Measurements from ENCODE around the gene GABRB3. TPM values are rescaled to one million over a fixed set of nuclear protein-coding genes. Genes with fewer than 3 reads are reported as not detected.

GABRB3 gene
- total RNA-seq, 1 donor from 2014 or later, result 8.8 TPM

- DNase-seq (ENCODE audit: low spot score), result no peak
- H3K36me3 Mint-ChIP-seq, result peaks cover 13% of the 10 kb centered on the region
- Histone ChIP-seq H2AFZ (replicated peaks) (no peak overlapping the region), H3K4me2 (no peak overlapping the region), H3K9ac (no peak overlapping the region), H3K27ac (no peak overlapping the region), H3K27me3 (no peaks in the 10 kb centered on the region), H4K20me1 (ENCODE audit: low read depth) (no peaks in the 10 kb centered on the region), H3K36me3 (no peaks in the 10 kb centered on the region), H3F3A (ENCODE audit: low read depth) (peaks cover 4% of the 10 kb centered on the region), H3K9me3 (ENCODE audit: low read depth) (no peaks in the 10 kb centered on the region), H3K79me2 (ENCODE audit: low read depth) (no peaks in the 10 kb centered on the region), H3K4me1 (peaks cover 4% of the 10 kb centered on the region), H3K4me3 (no peak overlapping the region)
- no peak overlapping the region for H3K27ac Mint-ChIP-seq
- peaks cover 29% of the 10 kb centered on the region for H3K9me3 Mint-ChIP-seq
- H3K27me3 Mint-ChIP-seq (ENCODE audit: insufficient read depth, low read depth), result no peaks in the 10 kb centered on the region
- no peak overlapping the region for H3K4me3 Mint-ChIP-seq
- TF ChIP-seq EZH2phosphoT487 (IDR thresholded peaks at IDR 0.05) (no peak), CTCF (IDR thresholded peaks at IDR 0.05) (no peak), EZH2 (IDR thresholded peaks at IDR 0.05) (no peak)
- H3K4me1 Mint-ChIP-seq, result peaks cover 2% of the 10 kb centered on the region
These were observed 121.0 kb downstream of the GABRB3 start for GRCh38 chr15:26651909-26652308.

GRCh38 chr15:26648676-26649075 is 124.2 kb downstream of the GABRB3 start:
- TF ChIP-seq EZH2 (IDR thresholded peaks at IDR 0.05), result no peak
- TF ChIP-seq CTCF (IDR thresholded peaks at IDR 0.05), result no peak
- TF ChIP-seq EZH2phosphoT487 (IDR thresholded peaks at IDR 0.05), result no peak
- Mint-ChIP-seq H3K36me3 (peaks cover 10% of the 10 kb centered on the region), H3K27me3 (ENCODE audit: insufficient read depth, low read depth) (peaks cover 1% of the 10 kb centered on the region), H3K27ac (no peak overlapping the region), H3K4me1 (no peaks in the 10 kb centered on the region), H3K9me3 (peaks cover 32% of the 10 kb centered on the region), H3K4me3 (no peak overlapping the region)
- H3K4me3 ChIP-seq, result no peak overlapping the region
- H4K20me1 ChIP-seq (ENCODE audit: low read depth), result no peaks in the 10 kb centered on the region
- no peaks in the 10 kb centered on the region for H3K9me3 ChIP-seq (ENCODE audit: low read depth)
- H3K27ac ChIP-seq, result no peak overlapping the region
- H3K9ac ChIP-seq, result no peak overlapping the region
- H3K79me2 ChIP-seq (ENCODE audit: low read depth), result no peaks in the 10 kb centered on the region
- no peaks in the 10 kb centered on the region for H3K27me3 ChIP-seq
- H3K4me1 ChIP-seq, result no peaks in the 10 kb centered on the region
- no peaks in the 10 kb centered on the region for H3K36me3 ChIP-seq
- no peak overlapping the region for H3K4me2 ChIP-seq
- H3F3A ChIP-seq (ENCODE audit: low read depth), result no peaks in the 10 kb centered on the region
- H2AFZ ChIP-seq (replicated peaks), result no peak overlapping the region
- DNase-seq (ENCODE audit: low spot score), result no peak

GRCh38 chr15:26644948-26645347 is 127.9 kb downstream of the GABRB3 start:
- Mint-ChIP-seq H3K9me3 (peaks cover 20% of the 10 kb centered on the region), H3K36me3 (peaks cover 10% of the 10 kb centered on the region), H3K27me3 (ENCODE audit: insufficient read depth, low read depth) (peaks cover 2% of the 10 kb centered on the region), H3K4me3 (no peak overlapping the region), H3K4me1 (peaks cover 6% of the 10 kb centered on the region), H3K27ac (no peak overlapping the region)
- Histone ChIP-seq H2AFZ (replicated peaks) (no peak overlapping the region), H3K9ac (no peak overlapping the region), H4K20me1 (ENCODE audit: low read depth) (no peaks in the 10 kb centered on the region), H3K4me2 (no peak overlapping the region), H3K4me3 (no peak overlapping the region), H3K27me3 (no peaks in the 10 kb centered on the region), H3K9me3 (ENCODE audit: low read depth) (no peaks in the 10 kb centered on the region), H3K79me2 (ENCODE audit: low read depth) (no peaks in the 10 kb centered on the region), H3K27ac (no peak overlapping the region), H3K36me3 (no peaks in the 10 kb centered on the region), H3F3A (ENCODE audit: low read depth) (no peaks in the 10 kb centered on the region), H3K4me1 (no peaks in the 10 kb centered on the region)
- TF ChIP-seq CTCF (IDR thresholded peaks at IDR 0.05), result no peak
- no peak for TF ChIP-seq EZH2 (IDR thresholded peaks at IDR 0.05)
- no peak for DNase-seq (ENCODE audit: low spot score)

Measured in neural progenitor cell (in vitro differentiated cells).